Measurements from ENCODE around the gene DIPK1B. TPM values are rescaled to one million over a fixed set of nuclear protein-coding genes. Genes with fewer than 3 reads are reported as not detected.

The DIPK1B gene
- total and polyA plus RNA-seq, 2 donors, result 10.8 to 18.9 TPM

Small RNA genes within 50 kb of the gene (small RNA-seq; reads per million reads assigned to genes)
- gene MIR126 (3,913 reads per million, percentile 100 among the genes with 10 or more reads in this experiment), gene MIR6722 (not detected)

Other genes with a start within 250 kb of the DIPK1B start
- 24.3 TPM for gene SEC16A, start 229.5 kb upstream of the DIPK1B start, total RNA-seq
- gene SEC16A, start 229.5 kb upstream of the DIPK1B start, polyA plus RNA-seq, result 36.4 TPM
- gene NOTCH1, start 166.5 kb upstream of the DIPK1B start, total RNA-seq, result 25.6 TPM
- 19.7 TPM for gene NOTCH1, start 166.5 kb upstream of the DIPK1B start, polyA plus RNA-seq
- 43.6 TPM for gene EGFL7, start 49.7 kb upstream of the DIPK1B start, total RNA-seq
- gene EGFL7, start 49.7 kb upstream of the DIPK1B start, polyA plus RNA-seq, result 138 TPM
- gene AGPAT2, start 25.1 kb upstream of the DIPK1B start, total RNA-seq, result 9.8 TPM
- gene AGPAT2, start 25.1 kb upstream of the DIPK1B start, polyA plus RNA-seq, result 78.9 TPM
- not detected for gene LCN10, start 30.4 kb downstream of the DIPK1B start, total RNA-seq
- 11.3 TPM for gene LCN10, start 30.4 kb downstream of the DIPK1B start, polyA plus RNA-seq
- not detected for gene LCN6, start 36.0 kb downstream of the DIPK1B start, total RNA-seq
- 26.6 TPM for gene LCN6, start 36.0 kb downstream of the DIPK1B start, polyA plus RNA-seq
- not detected for gene LCN8, start 45.7 kb downstream of the DIPK1B start, total RNA-seq
- not detected for gene LCN8, start 45.7 kb downstream of the DIPK1B start, polyA plus RNA-seq
- not detected for gene LCN15, start 51.9 kb downstream of the DIPK1B start, total RNA-seq
- gene LCN15, start 51.9 kb downstream of the DIPK1B start, polyA plus RNA-seq, result not detected
- 29.4 TPM for gene TMEM141, start 78.8 kb downstream of the DIPK1B start, total RNA-seq
- 83.2 TPM for gene TMEM141, start 78.8 kb downstream of the DIPK1B start, polyA plus RNA-seq
- gene CCDC183, start 83.8 kb downstream of the DIPK1B start, total RNA-seq, result 1.5 TPM
- gene CCDC183, start 83.8 kb downstream of the DIPK1B start, polyA plus RNA-seq, result 0.85 TPM
- gene RABL6, start 95.4 kb downstream of the DIPK1B start, total RNA-seq, result 29.1 TPM
- 60.0 TPM for gene RABL6, start 95.4 kb downstream of the DIPK1B start, polyA plus RNA-seq
- gene AJM1, start 129.9 kb downstream of the DIPK1B start, total RNA-seq, result 0.69 TPM
- gene AJM1, start 129.9 kb downstream of the DIPK1B start, polyA plus RNA-seq, result 6.9 TPM
- gene PHPT1, start 136.8 kb downstream of the DIPK1B start, total RNA-seq, result 43.9 TPM
- gene PHPT1, start 136.8 kb downstream of the DIPK1B start, polyA plus RNA-seq, result 105 TPM
- 3.0 TPM for gene MAMDC4, start 139.8 kb downstream of the DIPK1B start, total RNA-seq
- 3.8 TPM for gene MAMDC4, start 139.8 kb downstream of the DIPK1B start, polyA plus RNA-seq
- 128 TPM for gene EDF1, start 153.7 kb downstream of the DIPK1B start, total RNA-seq
- 337 TPM for gene EDF1, start 153.7 kb downstream of the DIPK1B start, polyA plus RNA-seq
- gene TRAF2, start 173.9 kb downstream of the DIPK1B start, total RNA-seq, result 7.9 TPM
- gene TRAF2, start 173.9 kb downstream of the DIPK1B start, polyA plus RNA-seq, result 13.1 TPM
- 47.5 TPM for gene FBXW5, start 232.2 kb downstream of the DIPK1B start, total RNA-seq
- 151 TPM for gene FBXW5, start 232.2 kb downstream of the DIPK1B start, polyA plus RNA-seq
- gene C8G, start 232.7 kb downstream of the DIPK1B start, total RNA-seq, result 1.0 TPM
- gene C8G, start 232.7 kb downstream of the DIPK1B start, polyA plus RNA-seq, result 1.2 TPM
- not detected for gene LCN12, start 239.7 kb downstream of the DIPK1B start, total RNA-seq
- 0.41 TPM for gene LCN12, start 239.7 kb downstream of the DIPK1B start, polyA plus RNA-seq